PC-9 (cell line): ENCODE data around the gene RPTOR. TPM values are rescaled to one million over a fixed set of nuclear protein-coding genes. Genes with fewer than 3 reads are reported as not detected.

Source experiments
- BruUV-seq: library from RNA; stranded (reverse); fragments of 400-500 nt; replicated peaks from 2 replicates; lab custom pipeline; 2021; lab: Mats Ljungman, UMichigan
- CTCF ChIA-PET: fragments of 300-600 bp; sonication (Branson Sonifier 250); formaldehyde crosslinking; loops from one replicate; lab custom pipeline; 2022; ENCODE audit warnings: antibody characterized with exemption; lab: Charles Lee
- POLR2A ChIA-PET: fragments of 300-600 bp; sonication (Branson Sonifier 250); formaldehyde crosslinking; loops from one replicate; lab custom pipeline; 2022; ENCODE audit warnings: antibody characterized with exemption; ENCODE audit not compliant: unreplicated experiment; lab: Charles Lee
- DNase-seq, 2 experiments: peaks; one replicate each; pipeline versions ENCODE4 v3.0.0 to v3.0.0-alpha.2; 2015 to 2022; ENCODE audit warnings: mixed read lengths in 1 of 2
- H2AFZ ChIP-seq: fragments of 200-600 bp; sonication (generic); 2 replicates; pipeline ENCODE4 v1.8.1; 2017; ENCODE audit warnings: antibody characterized with exemption
- H3F3A ChIP-seq: fragments of 200-600 bp; sonication (generic); 2 replicates; pipeline ENCODE4 v1.8.1; 2017; ENCODE audit warnings: antibody characterized with exemption, mild to moderate bottlenecking, low read depth; ENCODE audit not compliant: insufficient read depth
- H3K27ac ChIP-seq: fragments of 200-600 bp; sonication (generic); 2 replicates; pipeline ENCODE4 v1.6.1; 2016; ENCODE audit warnings: mixed run types
- H3K27me3 ChIP-seq: fragments of 200-600 bp; sonication (generic); 2 replicates; pipeline ENCODE4 v1.6.1; 2016; ENCODE audit warnings: low read depth, mixed run types; ENCODE audit not compliant: insufficient read depth
- H3K36me3 ChIP-seq: fragments of 200-600 bp; sonication (generic); 2 replicates; pipeline ENCODE4 v1.6.1; 2016; ENCODE audit warnings: low read depth, mixed run types
- H3K4me1 ChIP-seq: fragments of 200-600 bp; sonication (generic); replicated peaks from 2 replicates; pipeline ENCODE4 v1.6.1; 2016; ENCODE audit warnings: mixed run types; ENCODE audit not compliant: insufficient read depth
- H3K4me2 ChIP-seq: fragments of 200-600 bp; sonication (generic); 2 replicates; pipeline ENCODE4 v1.6.1; 2017; ENCODE audit warnings: mixed run types
- H3K4me3 ChIP-seq: fragments of 200-600 bp; sonication (generic); 2 replicates; pipeline ENCODE4 v1.6.1; 2016; ENCODE audit warnings: mixed run types
- H3K79me2 ChIP-seq: fragments of 200-600 bp; sonication (generic); 2 replicates; pipeline ENCODE4 v1.6.1; 2017; ENCODE audit warnings: low read depth, mixed run types
- H3K9me2 ChIP-seq: fragments of 200-600 bp; sonication (generic); 2 replicates; pipeline ENCODE4 v1.8.1; 2017; ENCODE audit warnings: mild to moderate bottlenecking; ENCODE audit not compliant: insufficient read depth
- H3K9me3 ChIP-seq: fragments of 200-600 bp; sonication (generic); 2 replicates; pipeline ENCODE4 v1.8.1; 2016; ENCODE audit warnings: low read depth; ENCODE audit not compliant: insufficient read depth
- H4K20me1 ChIP-seq: fragments of 200-600 bp; sonication (generic); 2 replicates; pipeline ENCODE4 v1.8.1; 2017; ENCODE audit not compliant: insufficient read depth
- CTCF ChIP-seq: fragments of 200-600 bp; sonication (generic); conservative IDR thresholded peaks from 2 replicates; pipeline ENCODE4 v1.6.1; 2017; ENCODE audit warnings: mixed run types, antibody characterized with exemption, mild to moderate bottlenecking, moderate library complexity
- EZH2 ChIP-seq: fragments of 200-600 bp; sonication (generic); IDR thresholded peaks from 2 replicates; pipeline ENCODE4 v1.8.0; 2017; ENCODE audit warnings: antibody characterized with exemption, low read depth
- intact Hi-C: fragments of 100-400 bp; cut with micrococcal nuclease; formaldehyde crosslinking; loops from one replicate; pipeline ENCODE4 v1.10.0; 2022; ENCODE audit not compliant: unreplicated experiment
- total RNA-seq: library from RNA; stranded (reverse); gene quantifications from 2 replicates; pipeline ENCODE4 v1.2.3, GENCODE V29; 2021

RPTOR gene
- total RNA-seq, 1 experiment from 2014 or later: 50.8 TPM

- no peak for TF ChIP-seq EZH2
- TF ChIP-seq CTCF: no peak
- DNase-seq: no peak
- no peaks in the 10 kb centered on the region for H3K27me3 ChIP-seq
- no peaks in the 10 kb centered on the region for H3F3A ChIP-seq
- BruUV-seq: no TSS peak
- H4K20me1 ChIP-seq: no peaks in the 10 kb centered on the region
- no peaks in the 10 kb centered on the region for H3K9me3 ChIP-seq
- H3K27ac ChIP-seq: no peak overlapping the region
- ChIA-PET CTCF (no interaction called here), POLR2A (no interaction called here)
- H3K9me2 ChIP-seq: no peaks in the 10 kb centered on the region
- H2AFZ ChIP-seq: no peak overlapping the region
- no peaks in the 10 kb centered on the region for H3K79me2 ChIP-seq
- H3K4me1 ChIP-seq: no peaks in the 10 kb centered on the region
- intact Hi-C loops: no loop called here
- no peaks in the 10 kb centered on the region for H3K36me3 ChIP-seq
- H3K4me3 ChIP-seq: no peak overlapping the region
- no peak overlapping the region for H3K4me2 ChIP-seq
Observed at GRCh38 chr17:80883831-80884735, 339.4 kb downstream of the RPTOR start.

GRCh38 chr17:80884811-80885210 is 340.2 kb downstream of the RPTOR start:
- H3K4me1 ChIP-seq: no peaks in the 10 kb centered on the region
- H3K9me2 ChIP-seq: no peaks in the 10 kb centered on the region
- H3K27ac ChIP-seq: no peak overlapping the region
- BruUV-seq: no TSS peak
- H3K4me2 ChIP-seq: no peak overlapping the region
- CTCF ChIA-PET: no interaction called here
- no peaks in the 10 kb centered on the region for H3K27me3 ChIP-seq
- H2AFZ ChIP-seq: no peak overlapping the region
- H3K4me3 ChIP-seq: no peak overlapping the region
- H4K20me1 ChIP-seq: no peaks in the 10 kb centered on the region
- H3F3A ChIP-seq: no peaks in the 10 kb centered on the region
- POLR2A ChIA-PET: no interaction called here
- H3K9me3 ChIP-seq: no peaks in the 10 kb centered on the region
- no peaks in the 10 kb centered on the region for H3K79me2 ChIP-seq
- no peak for TF ChIP-seq EZH2
- no peak for TF ChIP-seq CTCF
- H3K36me3 ChIP-seq: no peaks in the 10 kb centered on the region
- intact Hi-C loops: no loop called here
- no peak for DNase-seq

- no TSS peak for BruUV-seq
- TF ChIP-seq CTCF (no peak), EZH2 (no peak)
- no peak for DNase-seq
- no peaks in the 10 kb centered on the region for H3K36me3 ChIP-seq
- peaks cover 6% of the 10 kb centered on the region; the same call in 1 of the 2 replicates for H3F3A ChIP-seq
- peaks cover 11% of the 10 kb centered on the region for H3K4me1 ChIP-seq
- H3K4me2 ChIP-seq: no peak overlapping the region
- intact Hi-C loops: no loop called here
- no peaks in the 10 kb centered on the region for H3K9me2 ChIP-seq
- H3K27ac ChIP-seq: no peak overlapping the region
- H2AFZ ChIP-seq: no peak overlapping the region
- no peak overlapping the region for H3K4me3 ChIP-seq
- no peaks in the 10 kb centered on the region for H3K27me3 ChIP-seq
- H3K9me3 ChIP-seq: no peaks in the 10 kb centered on the region
- POLR2A ChIA-PET: no interaction called here
- CTCF ChIA-PET: no interaction called here
- no peaks in the 10 kb centered on the region for H4K20me1 ChIP-seq
- no peaks in the 10 kb centered on the region for H3K79me2 ChIP-seq
Observed at GRCh38 chr17:80885947-80886582, 341.4 kb downstream of the RPTOR start.
